K562 (cell line): ENCODE data around the gene TMC4.

ENCODE experiments used
- CC2D1A ChIP-seq: fragments of 450-650 bp; IDR thresholded peaks from 2 replicates; pipeline ENCODE4 v1.6.1; 2017; ENCODE audit warnings: mild to moderate bottlenecking
- CHAMP1 ChIP-seq: fragments of 450-650 bp; IDR thresholded peaks from 2 replicates; pipeline ENCODE4 v1.6.1; 2016; ENCODE audit warnings: mild to moderate bottlenecking
- E2F4 ChIP-seq: sonication (generic); formaldehyde crosslinking; IDR thresholded peaks from 2 replicates; pipeline ENCODE4 v1.8.0; 2022; ENCODE audit warnings: mild to moderate bottlenecking, low read depth, missing genetic modification reagents
- FOS ChIP-seq: IDR thresholded peaks from 3 replicates; pipeline ENCODE4 v1.6.1; 2011; ENCODE audit not compliant: insufficient read length; ENCODE audit errors: extremely low read depth
- FOXJ3 ChIP-seq: sonication (generic); formaldehyde crosslinking; IDR thresholded peaks from 2 replicates; pipeline ENCODE4 v1.4.0; 2020; ENCODE audit warnings: mild to moderate bottlenecking, missing genetic modification reagents
- L3MBTL2 ChIP-seq: fragments of 450-650 bp; IDR thresholded peaks from 2 replicates; pipeline ENCODE4 v1.6.1; 2016; ENCODE audit warnings: mild to moderate bottlenecking, moderate library complexity
- POLR2A ChIP-seq: fragments of 450-650 bp; conservative IDR thresholded peaks from 2 replicates; pipeline ENCODE4 v1.6.1; 2016
- SREBF2 ChIP-seq: sonication (generic); formaldehyde crosslinking; IDR thresholded peaks from 2 replicates; pipeline ENCODE4 v1.4.0; 2020; ENCODE audit warnings: mild to moderate bottlenecking, missing genetic modification reagents
- TAF15 ChIP-seq: fragments of 200-400 bp; formaldehyde crosslinking; IDR thresholded peaks from 2 replicates; pipeline ENCODE4 v1.6.1; 2017; ENCODE audit warnings: mild to moderate bottlenecking, low read depth, low read length, moderate library complexity
- ZBTB17 ChIP-seq: fragments of 450-650 bp; formaldehyde crosslinking; IDR thresholded peaks from 2 replicates; pipeline ENCODE4 v1.4.0; 2020; ENCODE audit warnings: mild to moderate bottlenecking
- ZNF407 ChIP-seq: fragments of 450-650 bp; IDR thresholded peaks from 2 replicates; pipeline ENCODE4 v1.6.1; 2016; ENCODE audit warnings: low read depth
- TF ChIP-seq, protein P1 (sequence below): fragments of 250-450 bp; sonication (Bioruptor Pico); IDR thresholded peaks from 2 replicates; pipeline ENCODE4 v1.6.1; 2021; ENCODE audit warnings: mild to moderate bottlenecking
- TF ChIP-seq, protein P2 (sequence below), 3 experiments: IDR thresholded peaks in 2 of 3; conservative IDR thresholded peaks in 1 of 3; 2 replicates each; pipeline ENCODE4 v1.5.1; 2011 to 2012; ENCODE audit warnings: low read length in 3 of 3, mild to moderate bottlenecking in 3 of 3, control low read depth in 2 of 3, improper control_type of control experiment in 1 of 3, inconsistent platforms in 1 of 3, low read depth in 1 of 3, mixed read lengths in 1 of 3, moderate library complexity in 1 of 3; ENCODE audit not compliant: insufficient read depth in 2 of 3

DNA sequence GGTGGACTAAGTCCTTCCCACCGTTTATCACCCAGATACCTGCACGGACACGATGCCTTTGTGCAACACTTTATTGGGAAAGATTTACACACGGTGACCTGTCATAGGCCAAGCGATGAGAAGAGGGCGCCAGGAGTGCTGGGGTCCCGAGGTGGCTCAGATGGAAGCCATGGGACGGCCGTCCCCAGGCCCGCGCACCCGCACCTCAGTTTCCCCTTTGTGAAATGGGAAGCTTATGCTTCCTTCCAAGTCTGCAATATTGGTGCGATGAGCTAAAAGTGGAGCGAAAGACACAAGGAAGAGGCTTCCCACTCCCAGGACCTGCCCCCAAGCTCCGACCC lies 369 bp upstream of the TMC4 start:
- TF ChIP-seq L3MBTL2: no peak
- TF ChIP-seq ZBTB17 (CRISPR knock-in tag): no peak
- no peak for TF ChIP-seq FOS
- no peak for TF ChIP-seq FOXJ3 (CRISPR knock-in tag)
- TF ChIP-seq POLR2A: no peak
- TF ChIP-seq, protein P1, sequence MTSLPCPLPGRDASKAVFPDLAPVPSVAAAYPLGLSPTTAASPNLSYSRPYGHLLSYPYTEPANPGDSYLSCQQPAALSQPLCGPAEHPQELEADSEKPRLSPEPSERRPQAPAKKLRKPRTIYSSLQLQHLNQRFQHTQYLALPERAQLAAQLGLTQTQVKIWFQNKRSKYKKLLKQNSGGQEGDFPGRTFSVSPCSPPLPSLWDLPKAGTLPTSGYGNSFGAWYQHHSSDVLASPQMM (CRISPR knock-in tag): no peak
- no peak for TF ChIP-seq ZNF407
- no peak for TF ChIP-seq SREBF2 (CRISPR knock-in tag)
- no peak for TF ChIP-seq CHAMP1
- TF ChIP-seq CC2D1A: no peak
- no peak for TF ChIP-seq TAF15
- TF ChIP-seq, protein P2, sequence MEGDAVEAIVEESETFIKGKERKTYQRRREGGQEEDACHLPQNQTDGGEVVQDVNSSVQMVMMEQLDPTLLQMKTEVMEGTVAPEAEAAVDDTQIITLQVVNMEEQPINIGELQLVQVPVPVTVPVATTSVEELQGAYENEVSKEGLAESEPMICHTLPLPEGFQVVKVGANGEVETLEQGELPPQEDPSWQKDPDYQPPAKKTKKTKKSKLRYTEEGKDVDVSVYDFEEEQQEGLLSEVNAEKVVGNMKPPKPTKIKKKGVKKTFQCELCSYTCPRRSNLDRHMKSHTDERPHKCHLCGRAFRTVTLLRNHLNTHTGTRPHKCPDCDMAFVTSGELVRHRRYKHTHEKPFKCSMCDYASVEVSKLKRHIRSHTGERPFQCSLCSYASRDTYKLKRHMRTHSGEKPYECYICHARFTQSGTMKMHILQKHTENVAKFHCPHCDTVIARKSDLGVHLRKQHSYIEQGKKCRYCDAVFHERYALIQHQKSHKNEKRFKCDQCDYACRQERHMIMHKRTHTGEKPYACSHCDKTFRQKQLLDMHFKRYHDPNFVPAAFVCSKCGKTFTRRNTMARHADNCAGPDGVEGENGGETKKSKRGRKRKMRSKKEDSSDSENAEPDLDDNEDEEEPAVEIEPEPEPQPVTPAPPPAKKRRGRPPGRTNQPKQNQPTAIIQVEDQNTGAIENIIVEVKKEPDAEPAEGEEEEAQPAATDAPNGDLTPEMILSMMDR (IDR thresholded peaks at IDR 0.05 in 2 of 3, conservative IDR thresholded peaks at IDR 0.05 in 1 of 3; ENCODE audit: insufficient read depth in 2 of 3, low read depth in 1 of 3, low read length in 3 of 3): no peak
- no peak for TF ChIP-seq E2F4
